Activated T-helper 2 cell treated with anti-CD3 and anti-CD28 coated beads, Interferon-gamma antibody, Interleukin-2, Interleukin-4, amounts not matched to agents 10 μg/mL and 5 μg/mL and 100 μg/mL, durations not matched to agents 14 hours and 24 hours and 36 hours (primary cell): Measurements from ENCODE around the gene KCNQ5. TPM values are rescaled to one million over a fixed set of nuclear protein-coding genes. Genes with fewer than 3 reads are reported as not detected.

Source experiments
- DNase-seq: peaks from one replicate; pipeline ENCODE4 v3.0.0; 2021; ENCODE audit warnings: low spot score
- H3K27ac Mint-ChIP-seq: one replicate; pipeline ENCODE4 v1.8.0; 2021; ENCODE audit warnings: mixed read lengths
- H3K27me3 Mint-ChIP-seq: one replicate; pipeline ENCODE4 v1.8.0; 2021; ENCODE audit warnings: low read depth, mixed read lengths
- H3K36me3 Mint-ChIP-seq: one replicate; pipeline ENCODE4 v1.8.0; 2021; ENCODE audit warnings: low read depth, mixed read lengths
- H3K4me1 Mint-ChIP-seq: one replicate; pipeline ENCODE4 v1.8.0; 2021; ENCODE audit warnings: low read depth, mixed read lengths
- H3K4me3 Mint-ChIP-seq: one replicate; pipeline ENCODE4 v1.8.0; 2021; ENCODE audit warnings: low read depth, mild to moderate bottlenecking, moderate library complexity, mixed read lengths
- H3K9me3 Mint-ChIP-seq: one replicate; pipeline ENCODE4 v1.8.0; 2021; ENCODE audit warnings: mixed read lengths
- intact Hi-C: fragments of 100-400 bp; cut with micrococcal nuclease; formaldehyde crosslinking; loops from one replicate; pipeline ENCODE4 v1.15.1; 2023
- total RNA-seq: library from RNA; stranded (reverse); gene quantifications from 2 replicates; pipeline ENCODE4 v1.2.3, GENCODE V29; 2022

The KCNQ5 gene
- total RNA-seq, 1 donor from 2014 or later = 15.3 TPM

DNA sequence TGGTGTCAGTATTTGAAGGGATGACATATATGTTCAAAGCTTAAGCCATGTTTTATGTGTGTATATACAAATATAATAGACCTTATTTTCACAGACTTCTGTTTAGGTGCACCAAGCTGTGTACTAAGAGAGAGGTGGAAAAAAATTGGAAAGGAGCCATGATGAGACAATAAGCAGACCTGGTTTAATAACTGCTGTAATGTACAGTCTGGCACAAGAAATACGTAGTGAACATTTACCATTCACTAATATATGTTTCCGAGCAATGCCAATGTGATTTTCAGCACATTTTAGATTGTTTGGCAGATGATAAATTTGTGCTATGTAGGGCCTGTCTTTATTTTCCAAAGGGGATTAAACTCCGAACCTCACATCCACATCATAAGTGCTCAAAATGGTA lies 487.1 kb downstream of the KCNQ5 start:
- no peaks in the 10 kb centered on the region for H3K9me3 Mint-ChIP-seq
- peaks cover 3% of the 10 kb centered on the region for H3K4me1 Mint-ChIP-seq
- no peak for DNase-seq
- H3K27ac Mint-ChIP-seq = no peak overlapping the region
- no peaks in the 10 kb centered on the region for H3K27me3 Mint-ChIP-seq
- peaks cover 3% of the 10 kb centered on the region for H3K36me3 Mint-ChIP-seq
- H3K4me3 Mint-ChIP-seq = no peak overlapping the region
- intact Hi-C loops = no loop called here

GRCh38 chr6:73109659-73110058 lies 487.8 kb downstream of the KCNQ5 start:
- H3K27ac Mint-ChIP-seq = no peak overlapping the region
- no peak overlapping the region for H3K4me3 Mint-ChIP-seq
- H3K36me3 Mint-ChIP-seq = peaks cover 3% of the 10 kb centered on the region

DNA sequence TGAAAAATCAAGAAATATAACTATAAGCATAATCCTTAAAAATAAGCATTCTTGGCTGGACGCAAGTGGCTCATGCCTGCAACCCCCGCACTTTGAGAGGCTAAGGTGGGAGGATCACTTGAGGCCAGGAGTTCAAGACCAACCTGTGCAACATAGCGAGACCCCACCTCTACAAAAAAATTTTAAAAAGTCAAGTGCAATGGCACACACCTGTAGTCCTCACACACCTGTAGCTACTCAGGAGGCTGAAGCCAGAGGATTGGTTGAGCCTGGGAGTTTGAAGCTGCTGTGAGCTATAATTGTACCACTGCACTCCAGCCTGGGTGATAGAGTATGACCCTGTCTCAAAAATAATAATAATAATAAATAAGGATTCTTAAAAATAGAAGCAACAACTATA lies 494.5 kb downstream of the KCNQ5 start:
- no peaks in the 10 kb centered on the region for H3K9me3 Mint-ChIP-seq
- H3K27me3 Mint-ChIP-seq = no peaks in the 10 kb centered on the region
- peaks cover 7% of the 10 kb centered on the region for H3K36me3 Mint-ChIP-seq
- no peak for DNase-seq
- intact Hi-C loops = no loop called here
- no peak overlapping the region for H3K4me3 Mint-ChIP-seq
- H3K4me1 Mint-ChIP-seq = no peaks in the 10 kb centered on the region
- no peak overlapping the region for H3K27ac Mint-ChIP-seq

More at GRCh38 chr6:73109659-73110058, 487.8 kb downstream of the KCNQ5 start:
- no peaks in the 10 kb centered on the region for H3K27me3 Mint-ChIP-seq
- intact Hi-C loops = no loop called here
- H3K9me3 Mint-ChIP-seq = no peaks in the 10 kb centered on the region
- peaks cover 3% of the 10 kb centered on the region for H3K4me1 Mint-ChIP-seq
- no peak for DNase-seq

DNA sequence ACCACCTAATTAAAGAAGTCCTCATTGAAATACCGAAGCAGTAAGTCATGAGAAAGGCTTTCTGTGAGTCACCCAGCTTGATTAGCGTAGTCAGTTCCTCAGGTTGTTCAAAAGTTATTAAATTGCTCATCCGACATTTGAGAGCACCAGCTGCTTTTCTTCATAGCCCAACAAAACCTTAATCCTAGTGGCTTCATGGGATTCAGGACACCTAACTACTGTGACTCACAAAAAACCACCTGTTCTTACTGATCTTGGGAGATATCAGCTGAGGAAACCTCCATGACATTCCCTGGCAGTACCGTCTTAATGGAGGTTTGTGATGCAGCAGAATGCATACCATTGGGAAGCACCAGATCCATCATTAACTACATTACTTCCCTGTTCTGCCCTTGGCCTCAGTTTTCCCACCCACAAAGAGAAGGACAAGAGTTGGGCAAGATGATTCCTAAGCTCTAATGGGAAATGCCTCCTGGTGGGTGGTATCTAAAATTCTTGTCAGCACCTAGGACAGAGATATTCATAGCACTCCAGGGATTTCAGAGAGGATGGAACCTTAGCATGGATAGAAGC lies 499.6 kb downstream of the KCNQ5 start:
- Mint-ChIP-seq H3K27me3 (no peaks in the 10 kb centered on the region), H3K4me3 (no peak overlapping the region), H3K27ac (no peak overlapping the region), H3K9me3 (no peaks in the 10 kb centered on the region), H3K4me1 (no peaks in the 10 kb centered on the region), H3K36me3 (peaks cover 4% of the 10 kb centered on the region)
- DNase-seq = no peak
- intact Hi-C loops = no loop called here

DNA sequence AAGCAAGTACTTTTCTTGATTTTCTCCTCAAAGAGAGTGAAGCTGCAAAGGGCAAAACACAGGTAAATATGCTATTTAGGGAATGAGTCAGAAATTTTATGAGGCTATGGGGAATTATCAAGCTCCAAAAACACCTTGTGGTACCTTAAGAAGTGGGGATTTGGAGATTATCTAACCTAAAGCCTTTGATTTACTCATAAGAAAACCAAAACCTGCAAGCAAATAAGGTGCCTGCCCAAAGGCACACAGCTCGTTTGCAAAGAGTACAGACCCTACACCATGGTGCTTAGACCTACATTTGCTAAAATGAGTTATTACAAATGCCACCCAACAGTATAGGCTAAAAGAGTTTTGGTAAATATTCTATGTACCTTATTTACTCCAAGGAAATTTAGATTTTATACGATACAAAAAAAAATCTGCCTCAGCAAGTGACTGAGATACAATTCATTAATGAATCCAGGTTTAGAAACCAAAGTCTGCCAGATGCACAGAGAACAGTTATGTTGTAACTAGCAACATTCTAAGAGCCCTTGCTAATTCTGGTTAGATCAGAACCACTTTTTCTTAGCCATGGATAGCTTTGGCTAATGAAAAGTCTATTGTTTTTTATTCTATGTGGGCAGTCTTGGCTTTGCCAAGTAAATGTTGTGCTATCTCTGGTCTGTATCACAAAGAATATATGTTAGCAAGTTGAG lies 501.9 kb downstream of the KCNQ5 start:
- intact Hi-C loops = no loop called here
- DNase-seq = no peak
- peaks cover 2% of the 10 kb centered on the region for H3K27me3 Mint-ChIP-seq
- H3K4me1 Mint-ChIP-seq = peaks cover 2% of the 10 kb centered on the region
- H3K36me3 Mint-ChIP-seq = peaks cover 4% of the 10 kb centered on the region
- no peaks in the 10 kb centered on the region for H3K9me3 Mint-ChIP-seq
- H3K27ac Mint-ChIP-seq = no peak overlapping the region
- H3K4me3 Mint-ChIP-seq = no peak overlapping the region

GRCh38 chr6:73129653-73130443 lies 508.0 kb downstream of the KCNQ5 start:
- no peak overlapping the region for H3K27ac Mint-ChIP-seq
- H3K27me3 Mint-ChIP-seq = peaks cover 9% of the 10 kb centered on the region
- H3K9me3 Mint-ChIP-seq = no peaks in the 10 kb centered on the region
- no peak overlapping the region for H3K4me3 Mint-ChIP-seq
- peak; percentile 70 for DNase-seq
- intact Hi-C loops = loop anchor here (1.0 to 5.0 kb wide), 3 partner anchors 197 to 718 kb away; no protein-coding TSS in a partner anchor
- H3K36me3 Mint-ChIP-seq = no peaks in the 10 kb centered on the region
- peaks cover 5% of the 10 kb centered on the region for H3K4me1 Mint-ChIP-seq

DNA sequence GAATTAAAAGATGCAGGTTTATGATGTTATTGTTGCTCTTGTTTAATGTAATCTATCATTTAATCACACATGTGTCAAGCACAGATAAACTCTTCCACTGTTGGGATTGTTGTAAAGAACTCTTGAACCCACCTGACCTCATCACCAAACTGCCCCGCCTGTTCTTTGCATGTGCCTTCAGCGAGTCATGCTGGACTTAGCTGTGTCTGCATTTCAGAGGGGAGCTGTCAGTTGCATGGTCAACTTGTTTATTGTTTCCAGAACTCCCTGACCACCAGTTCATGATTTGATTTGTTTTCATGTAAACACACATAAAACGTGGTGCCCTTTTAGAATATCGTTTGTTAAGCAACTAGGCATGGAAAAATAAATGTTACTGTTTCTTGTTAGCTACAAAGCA lies 509.8 kb downstream of the KCNQ5 start:
- Mint-ChIP-seq H3K36me3 (peaks cover 3% of the 10 kb centered on the region), H3K27ac (no peak overlapping the region), H3K4me1 (peaks cover 5% of the 10 kb centered on the region), H3K9me3 (no peaks in the 10 kb centered on the region), H3K27me3 (peaks cover 9% of the 10 kb centered on the region), H3K4me3 (no peak overlapping the region)
- no peak for DNase-seq
- intact Hi-C loops = loop anchor here (5.0 kb wide), 1 partner anchor 196 kb away; no protein-coding TSS in a partner anchor

DNA sequence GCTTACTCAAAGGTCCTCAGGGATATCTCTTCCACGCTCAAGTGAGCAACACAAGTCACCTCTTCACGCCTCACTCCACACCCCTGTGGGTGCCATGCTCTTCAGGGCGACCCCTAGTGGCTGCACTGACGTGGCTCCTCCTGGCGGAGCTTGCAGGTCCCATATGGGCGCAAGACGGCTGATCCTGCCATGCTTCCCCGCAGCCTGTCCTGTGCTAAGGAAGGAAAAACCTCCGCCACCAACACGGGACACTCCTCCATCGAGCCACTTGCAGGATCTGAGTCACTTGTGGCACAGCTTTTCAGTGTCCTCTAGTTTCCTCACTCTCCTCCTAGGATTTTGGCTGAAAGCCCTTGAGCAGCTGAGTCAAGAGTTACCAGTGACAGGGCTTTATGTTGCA lies 512.7 kb downstream of the KCNQ5 start:
- Mint-ChIP-seq H3K27ac (no peak overlapping the region), H3K36me3 (peaks cover 3% of the 10 kb centered on the region), H3K27me3 (peaks cover 3% of the 10 kb centered on the region), H3K9me3 (no peaks in the 10 kb centered on the region), H3K4me3 (no peak overlapping the region), H3K4me1 (peaks cover 3% of the 10 kb centered on the region)
- no peak for DNase-seq
- intact Hi-C loops = loop anchor here (5.0 kb wide), 1 partner anchor 193 kb away; no protein-coding TSS in a partner anchor

DNA sequence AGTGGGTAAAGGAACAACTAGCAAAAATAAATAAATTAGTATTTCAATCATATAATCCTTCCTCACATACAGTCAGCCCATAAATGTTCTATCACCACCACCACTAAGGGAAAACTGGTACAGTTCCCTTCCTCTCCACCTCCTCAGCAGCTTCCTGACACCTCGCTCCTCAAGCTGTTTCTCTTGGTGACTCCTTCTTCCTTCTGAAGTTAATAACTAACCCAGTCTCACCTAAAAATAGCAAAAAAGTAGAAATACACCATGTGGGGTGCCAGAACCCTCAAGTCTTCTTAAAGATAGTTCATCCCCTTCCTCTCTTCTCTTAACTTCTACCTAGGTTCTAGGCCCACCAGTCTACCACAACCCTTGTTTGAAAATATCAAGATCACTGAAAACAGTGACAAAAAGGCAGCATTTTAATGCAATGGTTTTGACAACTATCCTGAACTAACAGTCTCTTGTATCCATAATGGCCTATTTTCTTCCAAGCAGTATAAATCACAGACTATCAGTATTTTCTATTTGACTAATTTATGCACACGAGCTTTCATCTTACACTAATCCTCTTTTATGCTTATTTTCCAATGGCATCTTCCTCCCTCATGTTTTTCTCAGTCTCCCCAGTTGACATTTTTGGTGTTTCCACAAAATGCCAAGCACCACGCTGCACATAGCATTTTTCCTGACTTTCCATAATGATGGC lies 518.0 kb downstream of the KCNQ5 start:
- Mint-ChIP-seq H3K9me3 (no peaks in the 10 kb centered on the region), H3K4me3 (no peak overlapping the region), H3K4me1 (no peaks in the 10 kb centered on the region), H3K36me3 (peaks cover 3% of the 10 kb centered on the region), H3K27ac (no peak overlapping the region), H3K27me3 (no peaks in the 10 kb centered on the region)
- intact Hi-C loops = no loop called here
- no peak for DNase-seq

- H3K4me1 Mint-ChIP-seq = peaks cover 5% of the 10 kb centered on the region
- intact Hi-C loops = no loop called here
Observed at GRCh38 chr6:73143551-73143950, 521.7 kb downstream of the KCNQ5 start.

GRCh38 chr6:73144516-73144915 lies 522.7 kb downstream of the KCNQ5 start:
- Mint-ChIP-seq H3K27me3 (no peaks in the 10 kb centered on the region), H3K27ac (no peak overlapping the region), H3K4me1 (peaks cover 5% of the 10 kb centered on the region), H3K36me3 (peaks cover 4% of the 10 kb centered on the region), H3K4me3 (no peak overlapping the region), H3K9me3 (peaks cover 6% of the 10 kb centered on the region)
- no peak for DNase-seq
- intact Hi-C loops = no loop called here

More at GRCh38 chr6:73143551-73143950, 521.7 kb downstream of the KCNQ5 start:
- no peaks in the 10 kb centered on the region for H3K27me3 Mint-ChIP-seq
- H3K4me3 Mint-ChIP-seq = no peak overlapping the region
- DNase-seq = no peak
- no peak overlapping the region for H3K27ac Mint-ChIP-seq
- H3K9me3 Mint-ChIP-seq = peaks cover 6% of the 10 kb centered on the region
- peaks cover 4% of the 10 kb centered on the region for H3K36me3 Mint-ChIP-seq

- Mint-ChIP-seq H3K4me3 (no peak overlapping the region), H3K27ac (no peak overlapping the region), H3K9me3 (peaks cover 6% of the 10 kb centered on the region), H3K4me1 (peaks cover 5% of the 10 kb centered on the region), H3K36me3 (peaks cover 4% of the 10 kb centered on the region), H3K27me3 (no peaks in the 10 kb centered on the region)
- DNase-seq = no peak
- intact Hi-C loops = no loop called here
Observed at GRCh38 chr6:73145690-73146089, 523.8 kb downstream of the KCNQ5 start.
